CD14-positive monocyte (primary cell): Measurements from ENCODE around the gene CRTC2. TPM values are rescaled to one million over a fixed set of nuclear protein-coding genes. Genes with fewer than 3 reads are reported as not detected.
"Not testable (repeated sequence)": the region's sequence is repeated elsewhere in the genome, so short reads cannot be mapped to it uniquely, and the experiment has no call there.

Experiments used
- DNase-seq, 3 donors: peaks; one replicate each; pipeline ENCODE4 v3.0.0-alpha.2; 2011 to 2022
- H2AFZ ChIP-seq: 2 replicates; pipeline ENCODE4 v1.6.0; 2012; ENCODE audit warnings: mild to moderate bottlenecking, low read depth, low read length, inconsistent platforms; ENCODE audit not compliant: insufficient read depth, poor library complexity, severe bottlenecking
- H3K27ac ChIP-seq, 2 donors: 1 replicate in 1 of 2; 2 replicates in 1 of 2; pipeline ENCODE4 v1.5.1; 2012 to 2013; ENCODE audit warnings: low read length in 2 of 2, control low read depth in 1 of 2, inconsistent platforms in 1 of 2, low read depth in 1 of 2, mild to moderate bottlenecking in 1 of 2
- H3K27me3 ChIP-seq, 2 donors: one replicate each; pipeline versions ENCODE4 v1.6.0 to v1.6.1; 2011 to 2013; ENCODE audit warnings: low read length in 2 of 2; ENCODE audit not compliant: control insufficient read depth in 2 of 2, insufficient read depth in 2 of 2
- H3K36me3 ChIP-seq, 2 donors: replicated peaks in 1 of 2; 1 replicate in 1 of 2; 2 replicates in 1 of 2; pipeline versions ENCODE4 v1.5.1 to v1.6.1; 2012 to 2013; ENCODE audit warnings: low read length in 2 of 2, control low read depth in 1 of 2, inconsistent platforms in 1 of 2, mild to moderate bottlenecking in 1 of 2; ENCODE audit not compliant: insufficient read depth in 2 of 2, control insufficient read depth in 1 of 2
- H3K4me1 ChIP-seq, 2 donors: 1 replicate in 1 of 2; 2 replicates in 1 of 2; pipeline versions ENCODE4 v1.5.1 to v1.6.1; 2012 to 2013; ENCODE audit warnings: low read length in 2 of 2, control low read depth in 1 of 2, inconsistent platforms in 1 of 2, mild to moderate bottlenecking in 1 of 2, moderate library complexity in 1 of 2; ENCODE audit not compliant: insufficient read depth in 2 of 2, control insufficient read depth in 1 of 2
- H3K4me2 ChIP-seq: replicated peaks from 2 replicates; pipeline ENCODE3; 2012; ENCODE audit warnings: low read length, moderate library complexity, mild to moderate bottlenecking; ENCODE audit not compliant: poor library complexity, severe bottlenecking; ENCODE audit errors: extremely low read depth
- H3K4me3 ChIP-seq, 3 experiments: fragments of 200-600 bp in 1 of 3; sonication (generic) in 1 of 3; replicated peaks in 1 of 3; 1 replicate in 2 of 3; 2 replicates in 1 of 3; pipeline ENCODE4 v1.5.1; 2011 to 2013; ENCODE audit warnings: low read length in 3 of 3, mild to moderate bottlenecking in 3 of 3, control low read depth in 2 of 3, low read depth in 2 of 3, inconsistent platforms in 1 of 3, moderate library complexity in 1 of 3
- H3K79me2 ChIP-seq: 2 replicates; pipeline ENCODE4 v1.6.0; 2012; ENCODE audit warnings: mild to moderate bottlenecking, control low read depth, inconsistent platforms, low read length, moderate library complexity; ENCODE audit not compliant: insufficient read depth
- H3K9ac ChIP-seq: 2 replicates; pipeline ENCODE4 v1.6.0; 2017; ENCODE audit warnings: low read length, mild to moderate bottlenecking; ENCODE audit not compliant: insufficient read depth, poor library complexity, severe bottlenecking
- H3K9me3 ChIP-seq, 2 donors: replicated peaks in 1 of 2; 1 replicate in 1 of 2; 2 replicates in 1 of 2; pipeline versions ENCODE4 v1.5.1 to v1.6.1; 2012 to 2013; ENCODE audit warnings: low read length in 2 of 2, control low read depth in 1 of 2; ENCODE audit not compliant: control insufficient read depth in 1 of 2, insufficient read depth in 1 of 2
- H4K20me1 ChIP-seq: 2 replicates; pipeline ENCODE4 v1.6.0; 2012; ENCODE audit warnings: mild to moderate bottlenecking, low read length, control low read depth, moderate library complexity; ENCODE audit not compliant: insufficient read depth
- H3K27ac Mint-ChIP-seq, 7 donors: one replicate each; pipeline ENCODE4 v1.8.0; 2020; ENCODE audit warnings: mild to moderate bottlenecking in 7 of 7, mixed read lengths in 7 of 7, moderate library complexity in 6 of 7, inconsistent platforms in 2 of 7
- H3K27me3 Mint-ChIP-seq, 3 donors: one replicate each; pipeline ENCODE4 v1.8.0; 2021 to 2022; ENCODE audit warnings: low read depth in 3 of 3, mild to moderate bottlenecking in 3 of 3, mixed read lengths in 3 of 3, moderate library complexity in 3 of 3, inconsistent platforms in 1 of 3
- H3K36me3 Mint-ChIP-seq, 2 donors: one replicate each; pipeline ENCODE4 v1.8.0; 2020; ENCODE audit warnings: mixed read lengths in 2 of 2, inconsistent platforms in 1 of 2, mild to moderate bottlenecking in 1 of 2
- H3K4me1 Mint-ChIP-seq: one replicate; pipeline ENCODE4 v1.8.0; 2020; ENCODE audit warnings: mild to moderate bottlenecking, mixed read lengths
- H3K4me3 Mint-ChIP-seq, 2 donors: one replicate each; pipeline ENCODE4 v1.8.0; 2020; ENCODE audit warnings: mild to moderate bottlenecking in 2 of 2, mixed read lengths in 2 of 2, moderate library complexity in 1 of 2
- H3K9me3 Mint-ChIP-seq, 7 donors: one replicate each; pipeline ENCODE4 v1.8.0; 2020 to 2022; ENCODE audit warnings: mixed read lengths in 7 of 7, mild to moderate bottlenecking in 6 of 7, moderate library complexity in 6 of 7, inconsistent platforms in 2 of 7
- WGBS: methylation state at CpG from one replicate; pipeline ENCODE4 v1.1.5; 2013; ENCODE audit warnings: missing lambda C conversion rate; ENCODE audit not compliant: insufficient coverage; 5-methylcytosine and 5-hydroxymethylcytosine counted together
- intact Hi-C, 2 donors: fragments of 100-400 bp; cut with micrococcal nuclease; formaldehyde crosslinking; loops; one replicate each; pipeline versions ENCODE4 v1.15.0 to v1.15.1; 2023
- polyA plus RNA-seq, 3 donors: library from polyadenylated mRNA; depleted of rRNA in 1 of 3; unstranded in 2 of 3; stranded (reverse) in 1 of 3; fragments of 300-500 nt in 2 of 3; fragments of >200 nt in 1 of 3; fragmentation: Illumina TruSeq in 2 of 3; gene quantifications; 1 replicate in 2 of 3; 2 replicates in 1 of 3; pipeline ENCODE4 v1.2.3, GENCODE V29; 2012 to 2021
- TF ChIP-seq, protein P1 (sequence below): fragments of 200-600 bp; IDR thresholded peaks from one replicate; pipeline ENCODE4 v1.8.0; 2022; ENCODE audit warnings: antibody characterized with exemption, mild to moderate bottlenecking

The CRTC2 gene
- polyA plus RNA-seq, 3 donors = 13.7 to 86.0 (median 21.2) TPM

DNA sequence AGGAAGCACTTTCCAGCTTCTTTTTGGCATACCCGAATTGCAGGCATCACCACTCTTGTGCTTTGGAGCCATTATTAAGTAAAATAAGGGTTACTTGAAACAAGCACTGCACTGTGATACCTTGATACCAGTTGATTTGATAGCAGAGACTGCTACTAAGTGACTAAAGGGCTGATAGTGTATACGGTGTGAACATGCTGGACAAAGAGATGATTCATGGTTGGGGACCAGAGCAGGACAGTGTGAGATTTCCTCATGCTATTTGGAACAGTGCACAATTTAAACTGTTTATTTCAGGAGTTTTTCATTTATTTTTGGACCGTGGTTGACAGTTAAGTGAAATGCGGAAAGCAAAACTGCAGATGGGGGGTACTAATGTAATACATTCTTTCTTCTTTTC, 42.0 kb upstream of the CRTC2 start:
- no peak overlapping the region for H3K27ac Mint-ChIP-seq
- no peaks in the 10 kb centered on the region for H3K79me2 ChIP-seq
- intact Hi-C loops = no loop called here
- no peak for DNase-seq
- H3K4me1 ChIP-seq = no peaks in the 10 kb centered on the region
- H3K4me1 Mint-ChIP-seq = no peaks in the 10 kb centered on the region
- no peak overlapping the region for H3K4me3 Mint-ChIP-seq
- TF ChIP-seq, protein P1, sequence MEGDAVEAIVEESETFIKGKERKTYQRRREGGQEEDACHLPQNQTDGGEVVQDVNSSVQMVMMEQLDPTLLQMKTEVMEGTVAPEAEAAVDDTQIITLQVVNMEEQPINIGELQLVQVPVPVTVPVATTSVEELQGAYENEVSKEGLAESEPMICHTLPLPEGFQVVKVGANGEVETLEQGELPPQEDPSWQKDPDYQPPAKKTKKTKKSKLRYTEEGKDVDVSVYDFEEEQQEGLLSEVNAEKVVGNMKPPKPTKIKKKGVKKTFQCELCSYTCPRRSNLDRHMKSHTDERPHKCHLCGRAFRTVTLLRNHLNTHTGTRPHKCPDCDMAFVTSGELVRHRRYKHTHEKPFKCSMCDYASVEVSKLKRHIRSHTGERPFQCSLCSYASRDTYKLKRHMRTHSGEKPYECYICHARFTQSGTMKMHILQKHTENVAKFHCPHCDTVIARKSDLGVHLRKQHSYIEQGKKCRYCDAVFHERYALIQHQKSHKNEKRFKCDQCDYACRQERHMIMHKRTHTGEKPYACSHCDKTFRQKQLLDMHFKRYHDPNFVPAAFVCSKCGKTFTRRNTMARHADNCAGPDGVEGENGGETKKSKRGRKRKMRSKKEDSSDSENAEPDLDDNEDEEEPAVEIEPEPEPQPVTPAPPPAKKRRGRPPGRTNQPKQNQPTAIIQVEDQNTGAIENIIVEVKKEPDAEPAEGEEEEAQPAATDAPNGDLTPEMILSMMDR = no peak
- H3K9ac ChIP-seq = no peak overlapping the region
- no peaks in the 10 kb centered on the region for H4K20me1 ChIP-seq
- peaks cover 4 to 5% of the 10 kb centered on the region in 2 donors for H3K36me3 Mint-ChIP-seq
- H3K36me3 ChIP-seq = peaks cover 2 to 3% of the 10 kb centered on the region in 2 donors
- H2AFZ ChIP-seq = no peak overlapping the region
- no peaks in the 10 kb centered on the region for H3K27me3 ChIP-seq
- no peak overlapping the region for H3K4me3 ChIP-seq
- no peak overlapping the region for H3K27ac ChIP-seq
- H3K9me3 ChIP-seq = no peaks in the 10 kb centered on the region
- H3K4me2 ChIP-seq = no peak overlapping the region
- H3K9me3 Mint-ChIP-seq = peaks cover 0 to 2% (median 0%) of the 10 kb centered on the region in 7 donors
- H3K27me3 Mint-ChIP-seq = peaks cover 0 to 4% (median 0%) of the 10 kb centered on the region in 3 donors
- WGBS = 61% methylated on average over 2 of the region's 4 CpGs

DNA sequence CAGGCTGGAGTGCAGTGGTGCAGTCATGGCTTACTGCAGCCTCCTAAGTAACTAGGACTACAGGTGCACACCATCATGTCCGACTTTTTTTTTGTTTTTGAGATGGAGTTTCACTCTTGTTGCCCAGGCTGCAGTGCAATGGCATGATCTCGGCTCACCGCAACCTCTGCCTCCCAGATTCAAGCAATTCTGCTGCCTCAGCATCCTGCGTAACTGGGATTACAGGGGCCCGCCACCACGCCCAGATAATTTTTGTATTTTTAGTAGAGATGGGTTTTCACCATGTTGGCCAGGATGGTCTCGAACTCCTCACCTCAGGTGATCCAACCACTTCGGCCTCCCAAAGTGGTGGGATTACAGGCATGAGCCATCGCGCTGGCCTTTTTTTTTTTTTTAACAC, 38.5 kb upstream of the CRTC2 start:
- H3K4me3 ChIP-seq, intact Hi-C loops, H2AFZ ChIP-seq, H3K9me3 Mint-ChIP-seq, H3K27me3 Mint-ChIP-seq, H3K27ac ChIP-seq, DNase-seq, H3K27ac Mint-ChIP-seq, H3K4me2 ChIP-seq, H3K9ac ChIP-seq, H3K9me3 ChIP-seq, H3K79me2 ChIP-seq, H3K4me3 Mint-ChIP-seq, H3K4me1 Mint-ChIP-seq, H3K27me3 ChIP-seq, H4K20me1 ChIP-seq: not testable (repeated sequence)
- Histone ChIP-seq H3K36me3 (peaks cover 12 to 37% of the 10 kb centered on the region in 2 donors), H3K4me1 (peaks cover 2 to 11% of the 10 kb centered on the region in 2 donors)
- WGBS = 94% methylated on average over 3 of the region's 10 CpGs
- H3K36me3 Mint-ChIP-seq = peaks cover 17 to 39% of the 10 kb centered on the region in 2 donors
